IMR-90 (cell line): ENCODE results near the gene KTI12. TPM values are rescaled to one million over a fixed set of nuclear protein-coding genes. Genes with fewer than 3 reads are reported as not detected.

Source experiments
- ATAC-seq: fragments of 200-7000 bp; cut with Tn5 transposase; 2 replicates; pipeline ENCODE4 v1.9.1; 2020; ENCODE audit warnings: low read depth, mild to moderate bottlenecking, moderate library complexity
- BruUV-seq: library from RNA; stranded (reverse); fragments of 400-500 nt; replicated peaks from 2 replicates; lab custom pipeline; 2021; lab: Mats Ljungman, UMichigan
- CTCF ChIA-PET: fragments of 300-600 bp; formaldehyde crosslinking; extraction: SDS; loops from one replicate; lab custom pipeline; 2021; ENCODE audit warnings: antibody characterized with exemption; lab: Yijun Ruan, JAX
- POLR2A ChIA-PET: fragments of 300-600 bp; sonication (Branson Sonifier 250); formaldehyde crosslinking; loops from one replicate; lab custom pipeline; 2022; ENCODE audit warnings: antibody characterized with exemption; ENCODE audit not compliant: unreplicated experiment; lab: Charles Lee
- DNase-seq: peaks from one replicate; pipeline ENCODE4 v3.0.0; 2013
- H2AFZ ChIP-seq: replicated peaks from 2 replicates; pipeline ENCODE3; 2013; ENCODE audit warnings: low read length, mild to moderate bottlenecking; ENCODE audit not compliant: poor library complexity
- H2AK5ac ChIP-seq: 2 replicates; pipeline ENCODE4 v1.6.1; 2013; ENCODE audit warnings: low read depth, low read length, inconsistent platforms
- H2AK9ac ChIP-seq: replicated peaks from 2 replicates; pipeline ENCODE3; 2013; ENCODE audit warnings: mild to moderate bottlenecking, low read depth, low read length, moderate library complexity; ENCODE audit not compliant: poor library complexity
- H2BK120ac ChIP-seq: 2 replicates; pipeline ENCODE4 v1.6.1; 2013; ENCODE audit warnings: low read depth, low read length, inconsistent platforms
- H2BK15ac ChIP-seq: 3 replicates; pipeline ENCODE4 v1.6.1; 2013; ENCODE audit warnings: low read depth, low read length, inconsistent platforms
- H2BK20ac ChIP-seq: 2 replicates; pipeline ENCODE4 v1.6.1; 2013; ENCODE audit warnings: low read depth, mild to moderate bottlenecking, inconsistent platforms, low read length, moderate library complexity
- H2BK5ac ChIP-seq: 2 replicates; pipeline ENCODE4 v1.6.1; 2013; ENCODE audit warnings: mild to moderate bottlenecking, low read depth, low read length, inconsistent platforms; ENCODE audit not compliant: poor library complexity, severe bottlenecking
- H3K14ac ChIP-seq: replicated peaks from 2 replicates; pipeline ENCODE4 v1.6.1; 2013; ENCODE audit warnings: low read depth, low read length, inconsistent platforms
- H3K18ac ChIP-seq: 2 replicates; pipeline ENCODE4 v1.6.1; 2013; ENCODE audit warnings: low read depth, low read length, control low read depth
- H3K23ac ChIP-seq: 2 replicates; pipeline ENCODE4 v1.6.1; 2013; ENCODE audit warnings: low read depth, low read length, inconsistent platforms
- H3K27ac ChIP-seq: 2 replicates; pipeline ENCODE4 v1.5.1; 2013; ENCODE audit warnings: mild to moderate bottlenecking, control low read depth, low read length; ENCODE audit not compliant: insufficient read depth
- H3K27me3 ChIP-seq: 2 replicates; pipeline ENCODE4 v1.6.1; 2013; ENCODE audit warnings: low read length; ENCODE audit not compliant: control insufficient read depth, insufficient read depth
- H3K36me3 ChIP-seq: 2 replicates; pipeline ENCODE4 v1.6.1; 2013; ENCODE audit warnings: low read length, mixed read lengths; ENCODE audit not compliant: control insufficient read depth, insufficient read depth
- H3K4ac ChIP-seq: 2 replicates; pipeline ENCODE4 v1.6.1; 2013; ENCODE audit warnings: low read depth, low read length, inconsistent platforms
- H3K4me1 ChIP-seq: 2 replicates; pipeline ENCODE4 v1.6.1; 2013; ENCODE audit warnings: low read length, mixed read lengths; ENCODE audit not compliant: control insufficient read depth, insufficient read depth
- H3K4me2 ChIP-seq: 2 replicates; pipeline ENCODE4 v1.6.1; 2013; ENCODE audit warnings: low read depth, mild to moderate bottlenecking, control low read depth, low read length, moderate library complexity
- H3K4me3 ChIP-seq: 2 replicates; pipeline ENCODE4 v1.5.1; 2013; ENCODE audit warnings: low read depth, mild to moderate bottlenecking, control low read depth, low read length, moderate library complexity; ENCODE audit not compliant: insufficient read depth
- H3K56ac ChIP-seq: 2 replicates; pipeline ENCODE4 v1.6.1; 2013; ENCODE audit warnings: low read length, inconsistent platforms; ENCODE audit not compliant: insufficient read depth; ENCODE audit errors: extremely low read depth
- H3K79me1 ChIP-seq, 2 experiments: 2 replicates each; pipeline ENCODE4 v1.6.1; 2013; ENCODE audit warnings: low read length in 2 of 2, inconsistent platforms in 1 of 2, low read depth in 1 of 2
- H3K9ac ChIP-seq: 2 replicates; pipeline ENCODE4 v1.6.1; 2013; ENCODE audit warnings: low read depth, low read length, control low read depth
- H3K9me1 ChIP-seq: 2 replicates; pipeline ENCODE4 v1.6.1; 2013; ENCODE audit warnings: low read length, inconsistent platforms; ENCODE audit not compliant: insufficient read depth
- H3K9me3 ChIP-seq: 2 replicates; pipeline ENCODE4 v1.6.1; 2013; ENCODE audit warnings: low read length; ENCODE audit not compliant: control insufficient read depth, insufficient read depth
- H4K20me1 ChIP-seq: 2 replicates; pipeline ENCODE4 v1.6.1; 2013; ENCODE audit warnings: low read length, inconsistent platforms; ENCODE audit not compliant: insufficient read depth
- H4K5ac ChIP-seq: 2 replicates; pipeline ENCODE4 v1.6.1; 2013; ENCODE audit warnings: mild to moderate bottlenecking, low read depth, low read length, control low read depth
- H4K8ac ChIP-seq, 2 experiments: 2 replicates each; pipeline ENCODE4 v1.6.1; 2013; ENCODE audit warnings: low read depth in 2 of 2, low read length in 2 of 2, control low read depth in 1 of 2, inconsistent platforms in 1 of 2
- H4K91ac ChIP-seq: 2 replicates; pipeline ENCODE4 v1.6.1; 2013; ENCODE audit warnings: low read depth, low read length, inconsistent platforms; ENCODE audit not compliant: insufficient read depth
- BHLHE40 ChIP-seq: fragments of 150-350 bp; IDR thresholded peaks from 2 replicates; pipeline ENCODE4 v1.6.1; 2016; ENCODE audit warnings: mild to moderate bottlenecking, low read depth, low read length
- MAZ ChIP-seq: IDR thresholded peaks from 2 replicates; pipeline ENCODE4 v1.6.1; 2012; ENCODE audit warnings: low read depth, mild to moderate bottlenecking, low read length, improper control_type of control experiment, moderate library complexity, borderline replicate concordance
- NFE2L2 ChIP-seq: fragments of 150-350 bp; IDR thresholded peaks from 2 replicates; pipeline ENCODE4 v1.6.1; 2016; ENCODE audit warnings: low read depth, mild to moderate bottlenecking, low read length
- POLR2A ChIP-seq: IDR thresholded peaks from 2 replicates; pipeline ENCODE4 v1.6.1; 2012; ENCODE audit warnings: mild to moderate bottlenecking, low read depth, low read length
- RAD21 ChIP-seq: IDR thresholded peaks from 2 replicates; pipeline ENCODE4 v1.6.1; 2012; ENCODE audit warnings: low read length, improper control_type of control experiment
- RCOR1 ChIP-seq: IDR thresholded peaks from 2 replicates; pipeline ENCODE4 v1.6.1; 2012; ENCODE audit warnings: mild to moderate bottlenecking, low read length, improper control_type of control experiment; ENCODE audit not compliant: insufficient replicate concordance
- WGBS, 2 experiments: methylation state at CpG; one replicate each; pipeline versions ENCODE4 v1.1.5 to v1.1.7; 2013; ENCODE audit warnings: missing lambda C conversion rate in 2 of 2; ENCODE audit not compliant: insufficient read length in 1 of 2; ENCODE audit errors: extremely low coverage in 2 of 2; 5-methylcytosine and 5-hydroxymethylcytosine counted together
- dilution Hi-C: fragments of 300-500 bp; cut with HindIII; formaldehyde crosslinking; loops from one replicate; pipeline ENCODE4 v1.14.3; 2018; ENCODE audit warnings: low sequenced_read_pairs; ENCODE audit not compliant: unreplicated experiment
- in situ Hi-C: fragments of 300-500 bp; cut with MboI; formaldehyde crosslinking; loops from 3 replicates; pipeline ENCODE4 v1.14.3; 2019; ENCODE audit warnings: low sequenced_read_pairs, inconsistent platforms, mixed read lengths
- intact Hi-C: fragments of 100-400 bp; cut with micrococcal nuclease; formaldehyde crosslinking; loops from 2 replicates; pipeline ENCODE4 v1.10.0; 2022
- polyA plus RNA-seq, 3 experiments: library from polyadenylated mRNA; depleted of rRNA; stranded (reverse); fragments of >200 nt; gene quantifications; 2 replicates each; pipeline ENCODE4 v1.2.3, GENCODE V29; 2012; ENCODE audit warnings: low replicate concordance in 1 of 3
- total RNA-seq: library from RNA; depleted of rRNA; stranded (reverse); fragments of >200 nt; gene quantifications from 2 replicates; pipeline ENCODE4 v1.2.3, GENCODE V29; 2012

KTI12 gene
- total and polyA plus RNA-seq, 2 of the 4 experiments (the other 2 are of a cell fraction), result 15.2 to 16.3 TPM

DNA sequence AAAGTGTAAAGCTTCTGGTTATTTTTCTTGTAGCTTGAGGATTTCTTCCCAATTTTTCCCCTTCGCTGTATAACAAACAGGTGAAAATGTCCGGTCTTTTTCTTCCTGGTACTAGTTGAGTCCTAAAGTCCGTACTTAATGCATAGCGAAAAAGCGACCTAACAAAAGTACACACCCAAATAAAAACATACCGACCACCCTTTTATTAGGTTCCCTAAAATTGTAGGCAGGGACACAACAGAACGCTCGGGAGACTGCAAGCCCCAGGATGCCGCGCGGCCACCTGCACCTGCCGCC, 22.2 kb upstream of the KTI12 start:
- Histone ChIP-seq H3K4ac (peak overlapping the region; percentile 97; the same call in 1 of the 2 replicates), H3K27ac (peak overlapping the region; percentile 94; the same call in 1 of the 2 replicates), H3K4me2 (peak overlapping the region; percentile 89), H4K20me1 (peaks cover 20% of the 10 kb centered on the region; the same call in 1 of the 2 replicates), H2BK15ac (peak overlapping the region; percentile 37; the same call in 1 of the 3 replicates), H2AK9ac (peak overlapping the region; percentile 86), H4K91ac (peak overlapping the region; percentile 93; the same call in 1 of the 2 replicates), H2BK20ac (no peak overlapping the region), H4K8ac (peak overlapping the region; percentile 82 to 97), H3K56ac (peak overlapping the region; percentile 98; the same call in 1 of the 2 replicates), H2BK120ac (peak overlapping the region; percentile 31; the same call in 1 of the 2 replicates), H4K5ac (no peak overlapping the region; the same call in 1 of the 2 replicates), H2AK5ac (no peak overlapping the region), H2AFZ (peak overlapping the region; percentile 93), H2BK5ac (peak overlapping the region; percentile 84), H3K14ac (peak overlapping the region; percentile 96; the same call in 1 of the 2 replicates), H3K36me3 (peaks cover 9% of the 10 kb centered on the region), H3K9ac (peak overlapping the region; percentile 88; the same call in 1 of the 2 replicates), H3K18ac (no peak overlapping the region), H3K4me1 (peaks cover 4% of the 10 kb centered on the region; the same call in 1 of the 2 replicates), H3K27me3 (no peaks in the 10 kb centered on the region), H3K23ac (peak overlapping the region; percentile 97), H3K79me1 (peaks cover 27 to 66% of the 10 kb centered on the region in 2 experiments), H3K9me1 (no peaks in the 10 kb centered on the region), H3K9me3 (no peaks in the 10 kb centered on the region), H3K4me3 (peak overlapping the region; percentile 84)
- dilution Hi-C loops (no loop called here), intact Hi-C loops (loop anchor here (2.0 kb wide), 2 partner anchors 53 to 159 kb away; no protein-coding TSS in a partner anchor), in situ Hi-C loops (no loop called here)
- ChIA-PET CTCF (no interaction called here), POLR2A (no interaction called here)
- no peak for ATAC-seq
- no TSS peak for BruUV-seq
- TF ChIP-seq NFE2L2, result no peak
- TF ChIP-seq MAZ, result no peak
- TF ChIP-seq RCOR1, result no peak
- no peak for TF ChIP-seq BHLHE40
- TF ChIP-seq RAD21, result no peak
- no peak for TF ChIP-seq POLR2A
- no peak for DNase-seq
- 0% methylated on average over 2 of the region's 12 CpGs; no CpG with 5 or more reads in 1 of the 2 experiments for WGBS, 2 experiments
